ENCODE data around the gene DAGLA.

Gene DAGLA

DNA sequence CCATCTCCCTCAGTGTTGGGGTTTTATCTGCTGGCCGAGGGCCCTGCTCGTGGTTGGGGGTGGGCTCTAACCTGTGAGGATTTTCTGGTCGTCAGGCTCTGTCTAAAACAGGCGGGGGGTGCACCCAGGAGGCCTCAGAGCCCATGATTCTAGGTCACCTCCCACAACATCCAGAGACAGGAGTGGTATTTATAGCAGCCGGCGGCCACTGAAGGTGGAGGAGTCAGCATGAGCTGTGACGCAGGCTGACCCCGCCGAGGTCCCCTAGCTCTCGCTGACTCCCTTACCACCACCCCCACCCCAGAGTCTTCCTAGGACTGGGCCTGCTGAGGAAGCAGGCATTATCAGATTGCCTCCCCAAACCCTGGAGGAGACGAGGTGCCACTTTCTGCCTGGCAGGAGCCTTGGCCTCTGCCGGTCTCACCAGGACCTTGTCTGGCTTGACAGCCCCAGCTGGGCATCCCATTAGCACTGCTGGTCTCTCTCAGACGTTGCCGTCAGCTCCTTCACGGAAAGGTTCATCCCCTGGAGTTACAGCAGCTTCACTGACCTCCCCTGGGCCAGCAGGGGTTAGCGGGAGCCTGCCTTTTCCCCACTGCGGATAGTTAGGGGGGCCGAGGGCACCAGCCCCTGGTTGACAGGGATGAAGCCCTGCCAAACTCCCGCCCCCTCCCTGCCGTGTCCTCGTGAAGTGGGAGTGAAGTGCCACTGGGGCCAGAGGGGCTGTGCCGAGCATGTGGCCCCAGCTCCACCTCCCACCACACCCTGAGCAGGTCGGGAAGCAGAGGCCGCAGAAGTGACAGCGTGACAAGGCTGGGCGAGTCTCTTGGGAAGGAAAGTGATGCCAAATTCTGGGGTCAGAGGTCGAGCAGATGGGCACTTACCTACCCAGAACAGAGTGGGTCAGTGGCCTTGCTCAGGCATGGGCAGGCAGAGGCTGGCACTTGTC lies 26.5 kb downstream of the DAGLA start:
- H3K9me3 ChIP-seq (ENCODE audit: severe bottlenecking): no peaks in the 10 kb centered on the region
- TF ChIP-seq, protein P1, sequence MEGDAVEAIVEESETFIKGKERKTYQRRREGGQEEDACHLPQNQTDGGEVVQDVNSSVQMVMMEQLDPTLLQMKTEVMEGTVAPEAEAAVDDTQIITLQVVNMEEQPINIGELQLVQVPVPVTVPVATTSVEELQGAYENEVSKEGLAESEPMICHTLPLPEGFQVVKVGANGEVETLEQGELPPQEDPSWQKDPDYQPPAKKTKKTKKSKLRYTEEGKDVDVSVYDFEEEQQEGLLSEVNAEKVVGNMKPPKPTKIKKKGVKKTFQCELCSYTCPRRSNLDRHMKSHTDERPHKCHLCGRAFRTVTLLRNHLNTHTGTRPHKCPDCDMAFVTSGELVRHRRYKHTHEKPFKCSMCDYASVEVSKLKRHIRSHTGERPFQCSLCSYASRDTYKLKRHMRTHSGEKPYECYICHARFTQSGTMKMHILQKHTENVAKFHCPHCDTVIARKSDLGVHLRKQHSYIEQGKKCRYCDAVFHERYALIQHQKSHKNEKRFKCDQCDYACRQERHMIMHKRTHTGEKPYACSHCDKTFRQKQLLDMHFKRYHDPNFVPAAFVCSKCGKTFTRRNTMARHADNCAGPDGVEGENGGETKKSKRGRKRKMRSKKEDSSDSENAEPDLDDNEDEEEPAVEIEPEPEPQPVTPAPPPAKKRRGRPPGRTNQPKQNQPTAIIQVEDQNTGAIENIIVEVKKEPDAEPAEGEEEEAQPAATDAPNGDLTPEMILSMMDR (IDR thresholded peaks at IDR 0.05; ENCODE audit: low read depth, low read length): no peak
- no peak for DNase-seq
- peaks cover 16% of the 10 kb centered on the region for H3K27me3 ChIP-seq (ENCODE audit: insufficient read depth, low read depth, severe bottlenecking)
- no peak overlapping the region for H3K27ac ChIP-seq
- no peaks in the 10 kb centered on the region for H3K36me3 ChIP-seq
- H3K4me3 ChIP-seq (ENCODE audit: low read depth, low read length): no peak overlapping the region

- no peak overlapping the region for H3K4me3 ChIP-seq (ENCODE audit: low read depth, low read length)
- no peak overlapping the region for H3K27ac ChIP-seq
- peaks cover 16% of the 10 kb centered on the region for H3K27me3 ChIP-seq (ENCODE audit: insufficient read depth, low read depth, severe bottlenecking)
- TF ChIP-seq, protein P1 (IDR thresholded peaks at IDR 0.05; ENCODE audit: low read depth, low read length): no peak
- H3K9me3 ChIP-seq (ENCODE audit: severe bottlenecking): no peaks in the 10 kb centered on the region
- no peak for DNase-seq
- no peaks in the 10 kb centered on the region for H3K36me3 ChIP-seq
These were observed 27.4 kb downstream of the DAGLA start for GRCh38 chr11:61707574-61707973.

GRCh38 chr11:61709110-61709509 lies 28.9 kb downstream of the DAGLA start:
- Histone ChIP-seq H3K27ac (no peak overlapping the region), H3K4me3 (ENCODE audit: low read depth, low read length) (no peak overlapping the region), H3K9me3 (ENCODE audit: severe bottlenecking) (no peaks in the 10 kb centered on the region), H3K36me3 (no peaks in the 10 kb centered on the region), H3K27me3 (ENCODE audit: insufficient read depth, low read depth, severe bottlenecking) (peaks cover 16% of the 10 kb centered on the region)
- DNase-seq: no peak
- TF ChIP-seq, protein P1 (IDR thresholded peaks at IDR 0.05; ENCODE audit: low read depth, low read length): no peak

- H3K36me3 ChIP-seq: no peaks in the 10 kb centered on the region
- no peak overlapping the region for H3K4me3 ChIP-seq (ENCODE audit: low read depth, low read length)
- H3K27ac ChIP-seq: no peak overlapping the region
- peaks cover 11% of the 10 kb centered on the region for H3K27me3 ChIP-seq (ENCODE audit: insufficient read depth, low read depth, severe bottlenecking)
- TF ChIP-seq, protein P1 (IDR thresholded peaks at IDR 0.05; ENCODE audit: low read depth, low read length): no peak
- H3K9me3 ChIP-seq (ENCODE audit: severe bottlenecking): no peaks in the 10 kb centered on the region
- DNase-seq: no peak
These were observed 29.4 kb downstream of the DAGLA start for GRCh38 chr11:61709572-61709971.

- peaks cover 7% of the 10 kb centered on the region for H3K27me3 ChIP-seq (ENCODE audit: insufficient read depth, low read depth, severe bottlenecking)
- no peak overlapping the region for H3K27ac ChIP-seq
- TF ChIP-seq, protein P1 (IDR thresholded peaks at IDR 0.05; ENCODE audit: low read depth, low read length): no peak
- H3K9me3 ChIP-seq (ENCODE audit: severe bottlenecking): no peaks in the 10 kb centered on the region
- H3K36me3 ChIP-seq: no peaks in the 10 kb centered on the region
- no peak for DNase-seq
- H3K4me3 ChIP-seq (ENCODE audit: low read depth, low read length): no peak overlapping the region
These were observed 29.8 kb downstream of the DAGLA start for GRCh38 chr11:61710019-61710418.

All from WERI-Rb-1 (cell line).